GM12878 (cell line): ENCODE data around the gene SLC27A5. TPM values are rescaled to one million over a fixed set of nuclear protein-coding genes. Genes with fewer than 3 reads are reported as not detected.

Experiments used
- BCLAF1 ChIP-seq: fragments of 450-650 bp; IDR thresholded peaks from 2 replicates; pipeline ENCODE4 v1.6.1; 2017; ENCODE audit warnings: antibody characterized with exemption, mild to moderate bottlenecking, moderate library complexity
- CEBPB ChIP-seq, 2 experiments: fragments of 150-350 bp in 1 of 2; IDR thresholded peaks; 2 replicates each; pipeline ENCODE4 v1.6.1; 2012 to 2014; ENCODE audit warnings: low read depth in 2 of 2, low read length in 2 of 2, borderline replicate concordance in 1 of 2, inconsistent platforms in 1 of 2
- EP300 ChIP-seq, 2 experiments: fragments of 150-350 bp in 1 of 2; IDR thresholded peaks; 2 replicates each; pipeline ENCODE4 v1.6.1; 2011 to 2012; ENCODE audit warnings: low read depth in 2 of 2, low read length in 2 of 2, borderline replicate concordance in 1 of 2, improper control_type of control experiment in 1 of 2, inconsistent platforms in 1 of 2; ENCODE audit not compliant: control insufficient read depth in 1 of 2
- ESRRA ChIP-seq: IDR thresholded peaks from 2 replicates; pipeline ENCODE4 v1.6.1; 2012; ENCODE audit warnings: mild to moderate bottlenecking, low read length, improper control_type of control experiment
- FOXM1 ChIP-seq: IDR thresholded peaks from 2 replicates; pipeline ENCODE4 v1.6.1; 2012; ENCODE audit warnings: low read depth, mild to moderate bottlenecking, inconsistent platforms, low read length, moderate library complexity
- GABPA ChIP-seq: IDR thresholded peaks from 2 replicates; pipeline ENCODE4 v1.6.1; 2014; ENCODE audit warnings: antibody characterized with exemption, low read depth, mild to moderate bottlenecking, inconsistent platforms
- HDGF ChIP-seq: fragments of 450-650 bp; IDR thresholded peaks from 2 replicates; pipeline ENCODE4 v1.6.1; 2016; ENCODE audit warnings: antibody characterized with exemption
- JUNB ChIP-seq: IDR thresholded peaks from 2 replicates; pipeline ENCODE4 v1.6.1; 2016; ENCODE audit warnings: antibody characterized with exemption, mild to moderate bottlenecking
- KDM1A ChIP-seq: fragments of 200-600 bp; sonication (generic); IDR thresholded peaks from 2 replicates; pipeline ENCODE4 v1.6.1; 2016; ENCODE audit warnings: borderline replicate concordance
- LARP7 ChIP-seq: fragments of 450-650 bp; IDR thresholded peaks from 2 replicates; pipeline ENCODE4 v1.6.1; 2017; ENCODE audit warnings: mild to moderate bottlenecking
- MAX ChIP-seq: IDR thresholded peaks from 2 replicates; pipeline ENCODE4 v1.6.1; 2012; ENCODE audit warnings: low read depth, low read length, improper control_type of control experiment
- MEF2B ChIP-seq: fragments of 450-650 bp; IDR thresholded peaks from 2 replicates; pipeline ENCODE4 v1.6.1; 2018; ENCODE audit warnings: mild to moderate bottlenecking, moderate library complexity; ENCODE audit not compliant: partially characterized antibody, poor library complexity, severe bottlenecking
- MTA2 ChIP-seq: fragments of 450-650 bp; IDR thresholded peaks from 2 replicates; pipeline ENCODE4 v1.6.1; 2016; ENCODE audit warnings: low read depth, mild to moderate bottlenecking, moderate library complexity
- MTA3 ChIP-seq: IDR thresholded peaks from 2 replicates; pipeline ENCODE4 v1.6.1; 2012; ENCODE audit warnings: low read length, inconsistent platforms, borderline replicate concordance
- NBN ChIP-seq: fragments of 450-650 bp; IDR thresholded peaks from 2 replicates; pipeline ENCODE4 v1.6.1; 2016
- PAX8 ChIP-seq: fragments of 450-650 bp; IDR thresholded peaks from 2 replicates; pipeline ENCODE4 v1.6.1; 2017; ENCODE audit warnings: mild to moderate bottlenecking, moderate library complexity
- POU2F2 ChIP-seq: IDR thresholded peaks from 3 replicates; pipeline ENCODE4 v1.6.1; 2011; ENCODE audit warnings: low read depth, mild to moderate bottlenecking, low read length, borderline replicate concordance
- RCOR1 ChIP-seq: conservative IDR thresholded peaks from 2 replicates; pipeline ENCODE4 v1.6.1; 2012; ENCODE audit warnings: low read depth, low read length, improper control_type of control experiment
- SMAD1 ChIP-seq: fragments of 450-650 bp; IDR thresholded peaks from 2 replicates; pipeline ENCODE4 v1.6.1; 2018; ENCODE audit warnings: mild to moderate bottlenecking, low read depth; ENCODE audit not compliant: partially characterized antibody
- SMARCA5 ChIP-seq: fragments of 450-650 bp; IDR thresholded peaks from 2 replicates; pipeline ENCODE4 v1.6.1; 2017; ENCODE audit warnings: mild to moderate bottlenecking
- STAT3 ChIP-seq: IDR thresholded peaks from 2 replicates; pipeline ENCODE4 v1.6.1; 2011; ENCODE audit warnings: low read depth, low read length, improper control_type of control experiment
- SUZ12 ChIP-seq: fragments of 200-600 bp; sonication (generic); IDR thresholded peaks from one replicate; pipeline ENCODE4 v1.6.1; 2018; ENCODE audit warnings: antibody characterized with exemption, mild to moderate bottlenecking; ENCODE audit not compliant: unreplicated experiment
- TCF12 ChIP-seq: IDR thresholded peaks from 2 replicates; pipeline ENCODE4 v1.6.1; 2011; ENCODE audit warnings: low read depth, mild to moderate bottlenecking, low read length
- polyA plus RNA-seq, 11 experiments: library from polyadenylated mRNA; depleted of rRNA in 4 of 11; unstranded in 6 of 11; stranded (reverse) in 5 of 11; fragments of >200 nt; fragmentation: Nextera tagmentation in 4 of 11; fragmentation: Illumina TruSeq in 1 of 11; extraction: Ambion mirVana in 4 of 11; extraction: Trizol in 1 of 11; gene quantifications; 1 replicate in 1 of 11; 2 replicates in 10 of 11; pipeline versions ENCODE4 v1.2.1 to v1.2.3, GENCODE V29; 2011 to 2016; ENCODE audit warnings: inconsistent platforms in 2 of 11, missing spikeins in 2 of 11, low read depth in 1 of 11
- total RNA-seq, 4 experiments: library from RNA; depleted of rRNA in 3 of 4; stranded (reverse); fragments of >200 nt in 3 of 4; fragmentation: Illumina TruSeq in 1 of 4; extraction: Trizol in 1 of 4; gene quantifications; 2 replicates each; pipeline versions ENCODE4 v1.2.1 to v1.2.3, GENCODE V29; 2013 to 2021
- TF ChIP-seq, protein P1 (sequence below): IDR thresholded peaks from 2 replicates; pipeline ENCODE4 v1.6.1; 2011; ENCODE audit warnings: borderline replicate concordance, low read depth, mild to moderate bottlenecking, moderate library complexity, low read length; ENCODE audit not compliant: insufficient read depth, poor library complexity, severe bottlenecking
- TF ChIP-seq, protein P2 (sequence below): fragments of 450-650 bp; IDR thresholded peaks from 2 replicates; pipeline ENCODE4 v1.6.1; 2017; ENCODE audit warnings: mild to moderate bottlenecking

The SLC27A5 gene
- total and polyA plus RNA-seq, 10 of the 15 experiments (the other 5 are each of a cell fraction or from before 2014, with no cell fraction given): 21.2 to 127 (median 31.8) TPM

- TF ChIP-seq SMAD1 (no peak), ESRRA (no peak), CEBPB (IDR thresholded peaks at IDR 0.05; ENCODE audit: borderline replicate concordance in 1 of 2, low read depth in 2 of 2, low read length in 2 of 2) (peak in 1 of 2 experiments; percentile 33; a peak in 1 of 4 replicates), EP300 (IDR thresholded peaks at IDR 0.05; ENCODE audit: borderline replicate concordance in 1 of 2, control insufficient read depth in 1 of 2, low read depth in 2 of 2, low read length in 2 of 2) (no peak), MEF2B (peak; percentile 19), TCF12 (no peak), POU2F2 (peak; percentile 68; the same call in 1 of the 3 replicates), LARP7 (peak; percentile 87), PAX8 (no peak), GABPA (no peak), MAX (peak; percentile 40; the same call in 1 of the 2 replicates), MTA2 (peak; percentile 85), FOXM1 (no peak), STAT3 (no peak), SUZ12 (no peak), HDGF (no peak), KDM1A (no peak), NBN (peak; percentile 85), RCOR1 (no peak), MTA3 (no peak), BCLAF1 (no peak), SMARCA5 (peak; percentile 55; the same call in 1 of the 2 replicates), JUNB (no peak)
- TF ChIP-seq, protein P1, sequence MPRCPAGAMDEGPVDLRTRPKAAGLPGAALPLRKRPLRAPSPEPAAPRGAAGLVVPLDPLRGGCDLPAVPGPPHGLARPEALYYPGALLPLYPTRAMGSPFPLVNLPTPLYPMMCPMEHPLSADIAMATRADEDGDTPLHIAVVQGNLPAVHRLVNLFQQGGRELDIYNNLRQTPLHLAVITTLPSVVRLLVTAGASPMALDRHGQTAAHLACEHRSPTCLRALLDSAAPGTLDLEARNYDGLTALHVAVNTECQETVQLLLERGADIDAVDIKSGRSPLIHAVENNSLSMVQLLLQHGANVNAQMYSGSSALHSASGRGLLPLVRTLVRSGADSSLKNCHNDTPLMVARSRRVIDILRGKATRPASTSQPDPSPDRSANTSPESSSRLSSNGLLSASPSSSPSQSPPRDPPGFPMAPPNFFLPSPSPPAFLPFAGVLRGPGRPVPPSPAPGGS: peak; percentile 97
- TF ChIP-seq, protein P2, sequence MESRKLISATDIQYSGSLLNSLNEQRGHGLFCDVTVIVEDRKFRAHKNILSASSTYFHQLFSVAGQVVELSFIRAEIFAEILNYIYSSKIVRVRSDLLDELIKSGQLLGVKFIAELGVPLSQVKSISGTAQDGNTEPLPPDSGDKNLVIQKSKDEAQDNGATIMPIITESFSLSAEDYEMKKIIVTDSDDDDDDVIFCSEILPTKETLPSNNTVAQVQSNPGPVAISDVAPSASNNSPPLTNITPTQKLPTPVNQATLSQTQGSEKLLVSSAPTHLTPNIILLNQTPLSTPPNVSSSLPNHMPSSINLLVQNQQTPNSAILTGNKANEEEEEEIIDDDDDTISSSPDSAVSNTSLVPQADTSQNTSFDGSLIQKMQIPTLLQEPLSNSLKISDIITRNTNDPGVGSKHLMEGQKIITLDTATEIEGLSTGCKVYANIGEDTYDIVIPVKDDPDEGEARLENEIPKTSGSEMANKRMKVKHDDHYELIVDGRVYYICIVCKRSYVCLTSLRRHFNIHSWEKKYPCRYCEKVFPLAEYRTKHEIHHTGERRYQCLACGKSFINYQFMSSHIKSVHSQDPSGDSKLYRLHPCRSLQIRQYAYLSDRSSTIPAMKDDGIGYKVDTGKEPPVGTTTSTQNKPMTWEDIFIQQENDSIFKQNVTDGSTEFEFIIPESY: no peak
Measured at GRCh38 chr19:58554494-58555368, 42.9 kb upstream of the SLC27A5 start, which contains the start of gene CHMP2A (continued).
